NT2/D1 (cell line): ENCODE data around the gene CCND3.

Experiments used
- SUZ12 ChIP-seq: IDR thresholded peaks from 2 replicates; pipeline ENCODE4 v1.6.1; 2011; ENCODE audit not compliant: insufficient read length, insufficient read depth; ENCODE audit errors: extremely low read depth
- YY1 ChIP-seq: IDR thresholded peaks from 2 replicates; pipeline ENCODE4 v1.6.1; 2011; ENCODE audit not compliant: insufficient read length, insufficient read depth
- ZNF274 ChIP-seq: IDR thresholded peaks from 2 replicates; pipeline ENCODE4 v1.6.1; 2011; ENCODE audit warnings: mild to moderate bottlenecking, low read depth, low read length

- TF ChIP-seq ZNF274 (no peak), YY1 (no peak), SUZ12 (no peak)
Measured at GRCh38 chr6:41896281-41896680, 45.3 kb downstream of the CCND3 start.
